GM18498 (cell line): ENCODE measurements around the gene SLC6A8.
A peak's percentile ranks its signal among the peaks of the same experiment; 100 is the strongest.

Source experiments
- ATAC-seq: cut with Tn5 transposase; IDR thresholded peaks from one replicate; pipeline ENCODE4 v1.9.1; 2021; ENCODE audit warnings: mild to moderate bottlenecking, moderate library complexity; ENCODE audit not compliant: unreplicated experiment

Gene SLC6A8

DNA sequence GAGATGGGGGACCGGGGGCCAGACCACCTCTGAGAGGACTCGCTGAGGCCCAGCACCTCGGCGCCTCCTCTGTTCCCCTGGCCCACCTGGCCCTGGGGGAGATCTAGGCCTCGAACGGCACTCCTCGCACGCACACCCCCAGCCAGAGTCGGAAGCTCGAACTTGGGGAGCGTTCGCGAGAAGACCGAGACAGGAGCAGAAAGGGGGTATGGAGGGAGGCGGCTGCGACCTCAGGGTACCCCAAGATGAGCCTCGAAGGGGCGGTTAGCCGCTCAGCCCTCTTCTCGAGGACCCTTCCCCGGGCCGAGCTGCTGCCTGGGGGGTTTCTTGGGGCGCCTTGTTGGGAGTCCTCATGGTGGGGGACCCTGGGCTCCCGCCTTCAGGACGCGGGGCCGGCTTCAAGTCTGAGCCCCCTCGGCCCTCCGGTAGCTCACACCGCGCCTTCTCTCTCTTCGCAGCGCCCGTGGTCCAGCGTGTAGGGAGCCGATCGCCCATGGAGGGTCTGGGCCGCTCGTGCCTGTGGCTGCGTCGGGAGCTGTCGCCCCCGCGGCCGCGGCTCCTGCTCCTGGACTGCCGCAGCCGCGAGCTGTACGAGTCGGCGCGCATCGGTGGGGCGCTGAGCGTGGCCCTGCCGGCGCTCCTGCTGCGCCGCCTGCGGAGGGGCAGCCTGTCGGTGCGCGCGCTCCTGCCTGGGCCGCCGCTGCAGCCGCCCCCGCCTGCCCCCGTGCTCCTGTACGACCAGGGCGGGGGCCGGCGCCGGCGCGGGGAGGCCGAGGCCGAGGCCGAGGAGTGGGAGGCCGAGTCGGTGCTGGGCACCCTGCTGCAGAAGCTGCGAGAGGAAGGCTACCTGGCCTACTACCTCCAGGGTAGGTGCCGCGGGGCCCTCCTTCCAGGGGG is 40.0 kb upstream of the SLC6A8 start:
- no peak for ATAC-seq

DNA sequence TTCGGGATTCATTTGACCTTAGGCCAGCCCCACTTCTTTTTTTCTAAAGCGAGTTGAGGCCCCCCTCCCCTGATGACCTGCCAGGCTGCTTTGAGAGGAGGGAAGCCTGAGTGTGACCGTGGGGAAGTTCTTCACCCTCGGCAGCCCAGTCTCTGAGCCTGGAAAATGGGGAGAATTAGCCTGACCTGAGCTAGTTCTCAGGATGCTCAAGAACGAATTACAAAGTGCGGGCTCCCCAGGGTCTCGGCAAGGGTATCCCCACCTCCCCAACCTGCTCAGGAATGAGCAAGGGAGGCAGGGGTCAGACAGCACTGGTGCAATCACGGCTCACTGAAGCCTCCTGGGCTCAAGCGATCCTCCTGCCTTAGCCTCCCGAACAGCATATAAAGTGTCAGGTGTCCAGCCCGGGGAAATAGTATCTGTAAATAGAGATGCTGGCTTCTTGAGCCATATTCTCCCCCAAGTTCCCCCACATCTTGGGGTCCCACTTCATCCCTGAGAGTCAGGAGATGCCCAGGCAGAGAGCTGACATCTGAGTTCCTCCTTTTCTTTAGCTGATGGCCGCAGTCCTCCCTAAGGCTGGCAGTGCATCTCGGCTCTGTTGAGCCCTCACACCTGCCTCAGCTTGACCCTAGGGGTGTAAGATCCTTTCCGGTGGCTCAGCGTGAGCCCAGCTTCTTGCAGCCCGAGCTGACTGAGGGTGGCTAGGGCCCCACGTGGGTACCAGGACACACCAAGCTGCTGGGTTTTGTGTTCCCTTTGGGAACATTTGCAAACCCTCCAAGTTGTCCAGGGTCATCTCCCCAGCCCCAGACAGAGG is 39.2 kb upstream of the SLC6A8 start:
- ATAC-seq, result no peak

DNA sequence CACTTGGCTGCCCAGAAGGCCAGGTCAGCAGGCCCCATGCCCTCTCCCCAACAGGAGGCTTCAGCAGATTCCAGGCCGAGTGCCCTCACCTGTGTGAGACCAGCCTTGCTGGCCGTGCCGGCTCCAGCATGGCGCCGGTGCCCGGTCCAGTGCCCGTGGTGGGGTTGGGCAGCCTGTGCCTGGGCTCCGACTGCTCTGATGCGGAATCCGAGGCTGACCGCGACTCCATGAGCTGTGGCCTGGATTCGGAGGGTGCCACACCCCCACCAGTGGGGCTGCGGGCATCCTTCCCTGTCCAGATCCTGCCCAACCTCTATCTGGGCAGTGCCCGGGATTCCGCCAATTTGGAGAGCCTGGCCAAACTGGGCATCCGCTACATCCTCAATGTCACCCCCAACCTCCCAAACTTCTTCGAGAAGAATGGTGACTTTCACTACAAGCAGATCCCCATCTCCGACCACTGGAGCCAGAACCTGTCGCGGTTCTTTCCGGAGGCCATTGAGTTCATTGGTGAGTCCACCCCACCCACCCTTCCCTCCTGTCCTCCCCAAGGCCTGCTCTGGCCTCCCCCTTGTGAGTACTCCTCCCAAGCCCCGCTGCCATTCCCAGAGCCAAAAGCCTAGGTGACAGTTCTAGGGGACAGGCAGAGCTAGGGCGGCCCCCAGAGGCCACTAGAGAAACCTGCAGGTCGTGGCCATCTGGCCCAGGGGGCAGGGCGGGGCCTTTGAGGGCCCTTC is 38.4 kb upstream of the SLC6A8 start:
- no peak for ATAC-seq

DNA sequence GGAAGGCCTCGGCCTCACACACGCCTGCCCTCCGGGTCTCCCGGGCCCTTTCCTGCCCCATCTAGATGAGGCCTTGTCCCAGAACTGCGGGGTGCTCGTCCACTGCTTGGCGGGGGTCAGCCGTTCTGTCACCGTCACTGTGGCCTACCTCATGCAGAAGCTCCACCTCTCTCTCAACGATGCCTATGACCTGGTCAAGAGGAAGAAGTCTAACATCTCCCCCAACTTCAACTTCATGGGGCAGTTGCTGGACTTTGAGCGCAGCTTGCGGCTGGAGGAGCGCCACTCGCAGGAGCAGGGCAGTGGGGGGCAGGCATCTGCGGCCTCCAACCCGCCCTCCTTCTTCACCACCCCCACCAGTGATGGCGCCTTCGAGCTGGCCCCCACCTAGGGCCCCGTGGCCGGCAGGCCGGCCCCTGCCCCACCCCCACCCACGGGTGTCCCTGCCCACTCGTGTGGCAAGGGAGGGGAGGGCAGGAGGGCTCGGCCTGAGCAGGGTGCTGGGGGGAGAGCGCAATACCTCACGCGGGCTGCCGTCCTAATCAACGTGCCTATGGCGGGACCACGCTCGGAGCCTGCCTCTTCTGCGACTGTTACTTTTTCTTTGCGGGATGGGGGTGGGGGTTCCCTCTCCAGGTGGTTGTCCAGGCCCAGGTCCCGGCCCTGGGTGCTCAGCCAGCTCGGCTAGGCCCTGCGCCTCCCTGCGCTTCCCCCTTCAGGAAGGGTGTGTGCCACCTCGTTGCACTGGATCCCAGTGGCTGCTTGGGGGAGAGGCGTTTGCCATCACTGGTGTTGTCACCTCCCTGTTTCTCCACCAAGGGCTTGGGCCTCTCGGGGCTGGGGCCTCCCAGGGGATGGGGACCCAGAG is 37.6 kb upstream of the SLC6A8 start:
- no peak for ATAC-seq

DNA sequence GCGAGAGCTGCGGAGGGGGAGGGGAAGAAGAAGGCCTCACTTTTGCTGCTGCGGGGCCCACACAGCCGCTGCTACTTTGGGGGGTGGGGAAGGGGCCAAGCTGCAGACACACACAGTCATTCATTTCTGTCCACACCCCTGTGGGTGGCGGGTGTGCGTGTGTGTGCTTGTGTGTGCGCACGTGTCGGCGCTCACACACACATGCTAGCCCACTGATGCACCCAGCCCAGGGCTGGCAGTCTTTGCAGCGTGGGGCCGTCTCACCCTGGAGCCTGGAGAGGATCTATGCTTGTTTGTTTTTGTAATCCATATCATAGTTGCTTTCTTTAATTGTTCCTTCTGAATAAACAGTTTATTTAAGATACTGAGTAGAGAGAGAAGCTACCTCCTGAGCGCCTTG is 36.8 kb upstream of the SLC6A8 start:
- ATAC-seq, result no peak

DNA sequence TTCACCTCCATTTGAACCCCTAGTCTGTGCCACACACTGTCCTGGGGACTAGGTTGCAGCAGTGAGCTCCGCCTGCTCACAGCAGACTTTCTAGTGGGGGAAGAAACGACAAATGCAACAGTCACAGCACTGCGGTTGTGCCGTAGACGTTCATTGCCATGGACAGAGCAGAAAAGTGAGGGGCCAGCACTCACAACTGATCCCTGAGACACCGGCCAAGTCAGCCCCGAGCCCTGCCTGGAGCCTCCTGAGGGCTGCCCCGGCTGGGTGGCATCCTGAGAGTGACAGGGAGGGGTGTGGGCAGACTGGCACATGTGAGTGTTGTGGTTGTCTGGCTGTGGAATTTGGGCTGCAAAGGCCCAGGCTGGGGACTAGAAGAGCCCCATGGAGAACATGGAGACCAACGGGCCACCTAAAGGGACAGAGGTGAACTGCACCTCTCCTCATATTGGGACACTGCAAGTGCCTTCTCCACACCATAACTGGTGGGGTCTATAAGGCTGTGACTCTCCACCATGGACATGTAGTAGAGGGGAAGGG is 36.1 kb upstream of the SLC6A8 start:
- ATAC-seq, result no peak

DNA sequence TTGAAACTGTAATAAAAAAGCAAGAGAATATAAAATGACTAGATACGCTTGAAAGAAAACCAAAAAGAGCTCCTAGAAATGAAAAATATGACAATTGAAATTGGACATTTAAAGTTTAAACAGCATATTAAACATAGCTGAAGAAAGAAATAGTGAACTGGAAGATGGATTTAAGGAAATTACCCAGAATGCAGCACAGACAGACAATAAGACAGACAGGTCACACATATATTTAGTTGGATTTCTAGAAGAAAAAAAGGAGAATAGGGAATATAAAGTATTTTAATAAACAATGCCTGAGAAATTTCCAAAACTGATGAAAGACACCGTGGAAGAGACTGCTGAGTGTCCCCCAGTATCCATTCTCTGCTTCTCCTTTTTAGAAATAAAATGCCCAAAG is 34.2 kb upstream of the SLC6A8 start:
- no peak for ATAC-seq

DNA sequence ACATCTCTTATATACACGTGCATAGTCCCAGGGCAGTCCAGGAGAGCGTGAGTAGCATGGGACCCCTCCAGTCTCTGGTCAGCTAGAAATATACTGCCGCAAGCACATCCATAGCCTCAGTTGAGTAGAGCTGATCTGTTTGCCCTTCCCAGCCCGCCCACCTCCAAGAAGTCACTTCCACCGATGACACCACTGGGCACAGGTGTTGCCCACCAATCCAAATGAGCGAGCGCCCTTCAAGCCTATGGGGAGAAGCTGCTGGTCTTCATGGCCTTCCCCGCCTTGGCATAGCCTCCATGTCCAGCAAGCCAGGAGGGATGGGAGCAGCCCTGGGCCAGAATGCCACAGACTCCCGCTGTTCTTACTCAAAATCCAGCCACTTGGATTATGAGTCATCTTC is 30.6 kb upstream of the SLC6A8 start:
- ATAC-seq, result no peak

DNA sequence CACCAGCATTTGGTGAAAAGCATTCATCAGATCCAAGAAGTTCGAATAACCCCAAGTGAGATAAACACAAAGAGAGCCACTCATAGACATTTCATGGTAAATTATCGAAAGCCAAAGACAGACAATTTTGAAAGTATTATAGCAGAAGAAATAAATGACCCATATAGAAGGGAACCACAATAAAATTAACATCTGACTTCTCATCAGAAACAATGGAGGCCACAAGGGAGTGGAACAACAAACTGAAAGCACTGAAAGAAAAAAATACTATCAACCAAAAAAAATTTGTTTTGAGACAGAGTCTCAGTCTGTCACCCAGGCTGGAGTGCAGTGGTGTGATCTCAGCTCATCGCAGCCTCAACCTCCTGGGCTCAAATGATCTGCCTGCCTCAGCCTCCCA is 28.5 kb upstream of the SLC6A8 start:
- no peak for ATAC-seq

DNA sequence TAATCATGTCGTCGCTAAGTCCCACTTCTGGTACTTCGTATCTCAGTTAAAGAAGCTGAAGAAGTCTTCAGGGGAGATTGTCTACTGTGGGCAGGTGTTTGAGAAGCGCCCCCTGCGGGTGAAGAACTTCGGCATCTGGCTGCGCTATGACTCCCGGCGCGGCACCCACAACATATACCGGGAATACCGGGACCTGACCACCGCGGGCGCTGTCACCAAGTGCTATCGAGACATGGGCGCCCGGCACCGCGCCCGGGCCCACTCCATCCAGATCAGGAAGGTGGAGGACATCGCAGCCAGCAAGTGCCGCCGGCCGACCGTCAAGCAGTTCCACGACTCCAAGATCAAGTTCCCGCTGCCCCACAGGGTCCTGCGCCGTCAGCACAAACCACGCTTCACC is 25.5 kb upstream of the SLC6A8 start:
- no peak for ATAC-seq

DNA sequence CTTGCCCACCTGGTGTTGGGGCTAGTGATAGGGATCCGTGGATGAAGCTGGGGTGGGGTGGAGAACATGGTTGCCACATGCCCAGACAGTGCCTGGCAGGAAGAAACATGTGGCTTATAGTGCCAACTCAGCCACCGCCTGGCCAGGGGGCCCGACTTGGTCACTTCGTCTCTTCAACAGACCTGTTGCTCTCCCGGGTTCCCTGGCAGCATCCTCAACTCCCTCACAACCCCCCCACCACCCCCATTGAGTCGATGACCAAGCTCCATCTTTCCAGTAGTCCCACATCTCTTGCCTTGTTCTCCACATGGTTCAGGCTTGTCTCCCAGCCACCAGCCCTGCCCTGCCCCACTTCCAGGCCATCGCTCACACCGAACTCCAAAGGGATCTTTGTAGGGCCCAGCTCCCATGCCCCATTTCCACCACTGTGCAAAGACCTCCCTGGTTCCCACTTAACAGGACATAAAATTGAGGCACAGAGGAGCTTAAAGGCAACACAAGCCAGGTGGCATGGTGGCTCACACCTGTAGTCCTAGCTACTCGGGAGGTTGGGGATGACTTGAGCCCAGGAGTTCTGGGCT is 21.9 kb upstream of the SLC6A8 start:
- ATAC-seq, result no peak

DNA sequence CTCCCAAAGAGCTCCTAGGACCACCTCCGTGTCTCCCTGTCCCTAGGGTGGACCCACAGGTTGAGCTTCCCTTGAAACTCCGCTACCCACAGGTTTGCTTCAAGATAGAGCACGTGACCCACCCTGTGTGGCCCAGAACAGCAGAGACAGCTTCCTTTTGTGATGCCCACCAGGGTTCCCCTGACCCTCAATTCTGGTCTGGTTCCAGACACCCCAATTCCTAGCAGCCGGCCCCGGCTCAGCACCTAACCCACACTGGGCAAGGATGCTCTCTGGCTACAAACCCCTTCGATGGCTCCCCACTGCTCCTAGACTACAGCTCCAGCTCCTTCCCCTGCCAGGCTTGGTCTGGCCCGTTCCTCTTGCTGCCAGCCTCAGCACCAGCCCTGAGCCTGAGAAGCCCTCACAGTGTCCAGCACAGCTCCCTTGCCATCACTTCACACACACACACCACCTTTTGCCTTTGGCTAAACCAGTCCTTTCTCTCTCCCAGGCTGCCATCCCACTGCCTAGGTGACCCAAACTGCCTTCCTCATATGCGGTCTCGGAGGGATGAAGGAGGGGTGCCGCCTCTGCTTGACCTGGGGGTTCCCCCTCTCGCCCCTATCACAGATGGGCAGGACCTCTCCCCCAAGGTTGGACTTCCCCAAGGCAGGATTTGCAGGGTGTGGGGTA is 20.3 kb upstream of the SLC6A8 start:
- ATAC-seq, result no peak

DNA sequence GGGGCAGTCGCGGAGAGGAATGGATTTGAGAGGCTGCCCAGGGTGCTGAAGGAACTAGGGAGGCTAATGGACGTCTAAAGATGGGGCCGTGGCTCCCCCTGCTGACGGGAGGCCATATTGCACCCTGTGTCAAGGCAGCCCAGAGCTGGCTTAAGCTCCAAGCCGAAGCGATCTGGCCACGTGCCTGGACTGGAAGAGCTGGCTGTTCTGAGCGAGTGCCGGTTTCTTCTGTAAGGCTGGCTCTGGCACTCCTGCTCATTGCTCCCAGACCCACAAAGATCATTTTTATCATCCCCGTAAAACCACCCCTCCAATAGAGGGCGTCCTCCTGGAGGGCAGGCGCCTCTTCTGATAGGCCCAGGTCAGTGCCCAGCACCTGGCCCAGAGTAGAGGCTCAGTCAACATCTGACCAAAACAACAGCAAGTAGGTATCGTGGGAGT is 19.8 kb upstream of the SLC6A8 start:
- peak; percentile 48 for ATAC-seq

DNA sequence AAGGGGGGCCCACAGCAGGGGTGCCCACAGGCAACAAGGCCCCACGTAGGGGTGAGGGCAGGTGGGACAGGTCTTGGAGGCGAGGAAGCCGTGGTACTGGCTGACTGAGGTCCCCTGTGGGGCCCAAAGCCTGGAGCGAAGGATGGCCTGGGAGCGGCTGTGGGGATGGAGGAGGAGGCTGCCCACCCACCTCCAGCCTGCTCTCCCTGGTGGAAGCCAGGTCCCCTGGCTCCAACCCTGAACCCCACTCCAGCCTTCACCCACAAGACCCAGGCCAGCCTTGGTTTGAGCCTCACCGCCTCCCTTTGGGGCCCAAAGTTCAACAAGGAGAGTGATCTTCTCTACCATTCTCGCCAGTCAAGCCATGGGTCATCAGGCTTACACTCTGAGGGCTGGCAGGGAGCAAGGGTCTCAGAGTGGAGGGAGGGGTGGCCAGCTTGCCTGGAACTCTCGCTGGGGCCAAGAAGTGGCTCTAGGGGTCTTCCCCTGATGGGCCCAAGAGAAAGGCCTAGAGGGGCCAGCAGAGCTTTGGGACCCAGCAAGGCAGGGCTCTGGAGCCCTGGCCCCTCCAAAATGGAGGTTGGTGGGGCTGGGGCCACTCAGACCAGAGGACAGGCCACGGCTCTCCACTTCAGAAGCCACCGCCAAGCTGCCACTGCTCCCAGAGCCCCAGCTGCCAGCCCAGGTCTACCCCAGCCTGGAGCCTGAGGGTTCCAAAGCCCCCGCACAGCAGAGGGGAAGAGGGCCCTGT is 19.1 kb upstream of the SLC6A8 start:
- ATAC-seq, result no peak

DNA sequence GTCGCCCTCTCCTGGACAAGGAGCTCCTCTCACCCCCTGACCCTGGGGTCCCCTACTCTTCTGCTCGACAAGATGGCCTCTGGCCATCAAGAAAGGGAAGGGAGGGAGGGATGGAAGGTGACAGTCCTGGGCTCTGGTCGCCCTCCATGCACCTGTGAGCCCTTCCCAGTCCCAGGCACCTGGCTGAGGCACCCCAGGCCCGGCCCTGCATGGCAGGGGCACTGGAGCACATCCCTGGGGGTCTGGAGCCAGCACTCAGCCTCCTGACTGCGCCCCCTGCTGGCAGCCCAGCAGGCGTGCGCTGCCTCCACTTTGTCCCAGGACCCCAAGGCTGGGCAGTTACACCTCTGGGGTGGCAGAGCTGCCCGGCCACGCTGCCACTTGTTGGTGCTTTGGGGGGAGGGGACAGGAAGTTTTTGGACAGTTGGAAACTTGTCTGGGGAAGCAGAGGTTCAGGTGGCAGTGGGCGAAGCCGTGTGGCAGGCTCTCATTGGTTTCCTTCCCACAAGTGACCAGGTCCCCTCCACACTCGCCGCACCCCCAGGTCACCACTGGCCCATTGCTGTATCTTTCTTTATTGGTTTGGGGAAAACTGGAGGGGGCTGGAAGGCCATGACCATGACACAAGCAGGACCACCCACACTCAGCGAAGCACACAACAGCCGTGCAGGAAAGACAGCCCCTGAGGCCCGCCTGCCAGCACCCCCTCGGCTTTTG is 18.4 kb upstream of the SLC6A8 start:
- ATAC-seq, result no peak

DNA sequence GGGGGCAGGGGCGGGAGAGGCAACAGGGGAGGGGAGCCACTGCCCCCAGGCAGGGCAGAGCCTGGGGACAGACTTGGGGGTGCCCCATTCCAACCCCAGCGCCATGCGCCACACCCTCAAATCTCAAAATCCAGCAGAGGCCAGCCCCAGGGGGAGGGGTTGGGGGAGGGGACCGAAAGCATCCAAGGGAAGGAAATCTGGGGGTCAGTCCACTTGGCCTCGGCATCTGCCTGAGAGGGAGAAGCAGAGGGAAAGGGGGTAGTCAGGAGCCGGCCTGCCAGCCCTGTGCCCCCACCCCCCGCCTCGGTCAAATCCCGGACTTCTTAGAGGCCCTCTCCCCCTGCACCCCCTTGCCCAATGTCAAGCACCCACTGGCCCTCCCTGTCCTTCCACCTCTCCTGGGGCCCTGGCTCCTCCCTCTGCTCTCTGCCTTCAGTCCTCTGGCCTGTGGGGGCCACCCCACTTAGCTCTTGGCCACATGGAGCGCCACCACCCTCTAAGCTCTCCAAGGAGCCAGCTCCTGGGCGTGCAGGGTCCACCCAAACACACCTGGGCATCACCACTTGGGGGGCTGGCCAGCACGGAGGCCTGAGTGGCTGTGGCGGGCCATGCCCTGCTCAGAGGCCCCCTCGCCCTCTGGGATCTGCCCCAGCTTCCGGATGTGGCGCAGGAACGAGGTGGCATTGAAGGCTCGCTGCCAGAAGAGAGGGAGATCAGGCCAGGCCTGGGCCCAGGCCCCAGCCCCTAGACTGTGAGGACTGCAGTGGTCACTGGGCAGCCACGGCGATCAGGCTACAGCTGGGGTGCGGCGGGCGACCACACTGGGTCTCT is 17.6 kb upstream of the SLC6A8 start:
- ATAC-seq, result no peak
